GM18505 (cell line): Measurements from ENCODE around the gene TOB1.
"Not testable (repeated sequence)": the region's sequence is repeated elsewhere in the genome, so short reads cannot be mapped to it uniquely, and the experiment has no call there.

ENCODE experiments used
- ATAC-seq: cut with Tn5 transposase; IDR thresholded peaks from one replicate; pipeline ENCODE4 v1.9.1; 2021; ENCODE audit not compliant: unreplicated experiment
- POLR2A ChIP-seq: IDR thresholded peaks from 4 replicates; pipeline ENCODE4 v1.6.1; 2011; ENCODE audit warnings: borderline replicate concordance; ENCODE audit not compliant: insufficient read depth, insufficient read length; ENCODE audit errors: extremely low read depth

Gene TOB1

GRCh38 chr17:50889528-50890118 is 23.5 kb upstream of the TOB1 start:
- no peak for ATAC-seq
- TF ChIP-seq POLR2A: no peak

- TF ChIP-seq POLR2A: no peak
Measured at GRCh38 chr17:50887705-50888245, 21.6 kb upstream of the TOB1 start.

GRCh38 chr17:50884439-50885311 is 18.5 kb upstream of the TOB1 start:
- no peak for TF ChIP-seq POLR2A
- no peak for ATAC-seq

More at GRCh38 chr17:50887705-50888245, 21.6 kb upstream of the TOB1 start:
- no peak for ATAC-seq

- ATAC-seq: no peak
- TF ChIP-seq POLR2A: peak; percentile 32
Measured at GRCh38 chr17:50883850-50884438, 17.8 kb upstream of the TOB1 start.

GRCh38 chr17:50882851-50883250 is 16.7 kb upstream of the TOB1 start:
- no peak for TF ChIP-seq POLR2A
- no peak for ATAC-seq

- ATAC-seq: no peak
- no peak for TF ChIP-seq POLR2A
Measured at GRCh38 chr17:50881182-50881581, 15.0 kb upstream of the TOB1 start.

GRCh38 chr17:50879086-50879485 is 12.9 kb upstream of the TOB1 start:
- TF ChIP-seq POLR2A: no peak
- no peak for ATAC-seq

GRCh38 chr17:50877838-50878237 is 11.7 kb upstream of the TOB1 start:
- no peak for TF ChIP-seq POLR2A
- no peak for ATAC-seq

- ATAC-seq: not testable (repeated sequence)
Measured at GRCh38 chr17:50877042-50877441, 10.9 kb upstream of the TOB1 start.

GRCh38 chr17:50875074-50875473 is 8.9 kb upstream of the TOB1 start:
- ATAC-seq: no peak
- no peak for TF ChIP-seq POLR2A

- ATAC-seq: no peak
- no peak for TF ChIP-seq POLR2A
Measured at GRCh38 chr17:50872710-50873424, 6.7 kb upstream of the TOB1 start.

- TF ChIP-seq POLR2A: no peak
- no peak for ATAC-seq
Measured at GRCh38 chr17:50871898-50872297, 5.7 kb upstream of the TOB1 start.

- no peak for TF ChIP-seq POLR2A
- no peak for ATAC-seq
Measured at GRCh38 chr17:50871364-50871763, 5.2 kb upstream of the TOB1 start.
